Activated CD4-positive, alpha-beta T cell treated with anti-CD3 and anti-CD28 coated beads for 36 hours (primary cell): Measurements from ENCODE around the gene FXYD6. TPM values are rescaled to one million over a fixed set of nuclear protein-coding genes. Genes with fewer than 3 reads are reported as not detected.

Experiments
- ATAC-seq: fragments of 200-7000 bp; cut with Tn5 transposase; one replicate; pipeline ENCODE4 v1.10.0; 2021; ENCODE audit warnings: mild to moderate bottlenecking, moderate library complexity
- CTCF ChIA-PET: fragments of 350-600 bp; sonication (Branson Sonifier 250); formaldehyde crosslinking; loops from one replicate; lab custom pipeline; 2021; ENCODE audit warnings: antibody characterized with exemption; lab: Charles Lee
- POLR2A ChIA-PET: fragments of 350-600 bp; sonication (Branson Sonifier 250); formaldehyde crosslinking; loops from one replicate; lab custom pipeline; 2021; ENCODE audit warnings: antibody characterized with exemption, inconsistent platforms; lab: Charles Lee
- DNase-seq: peaks from one replicate; pipeline ENCODE4 v3.0.0-alpha.2; 2020
- H3K27ac Mint-ChIP-seq: one replicate; pipeline ENCODE4 v1.8.0; 2021; ENCODE audit warnings: mixed read lengths
- H3K27me3 Mint-ChIP-seq: one replicate; pipeline ENCODE4 v1.8.0; 2021; ENCODE audit warnings: mixed read lengths
- H3K36me3 Mint-ChIP-seq: one replicate; pipeline ENCODE4 v1.8.0; 2021; ENCODE audit warnings: low read depth, mixed read lengths
- H3K4me1 Mint-ChIP-seq: one replicate; pipeline ENCODE4 v1.8.0; 2021; ENCODE audit warnings: mixed read lengths
- H3K4me3 Mint-ChIP-seq: one replicate; pipeline ENCODE4 v1.8.0; 2021; ENCODE audit warnings: mild to moderate bottlenecking, moderate library complexity, mixed read lengths
- H3K9me3 Mint-ChIP-seq: one replicate; pipeline ENCODE4 v1.8.0; 2021; ENCODE audit warnings: low read depth, mixed read lengths
- intact Hi-C, 2 experiments: fragments of 100-400 bp; cut with DNase I in 1 of 2; cut with micrococcal nuclease in 1 of 2; formaldehyde crosslinking; loops; one replicate each; pipeline versions ENCODE4 v1.14.2 to v1.15.1; 2022 to 2024; cut with DNase I, micrococcal nuclease
- total RNA-seq, 2 experiments: library from RNA; stranded (reverse); gene quantifications; one replicate each; pipeline ENCODE4 v1.2.3, GENCODE V29; 2021

FXYD6 gene
- total RNA-seq, 2 experiments from 2014 or later: 0.46 to 0.47 TPM

DNA sequence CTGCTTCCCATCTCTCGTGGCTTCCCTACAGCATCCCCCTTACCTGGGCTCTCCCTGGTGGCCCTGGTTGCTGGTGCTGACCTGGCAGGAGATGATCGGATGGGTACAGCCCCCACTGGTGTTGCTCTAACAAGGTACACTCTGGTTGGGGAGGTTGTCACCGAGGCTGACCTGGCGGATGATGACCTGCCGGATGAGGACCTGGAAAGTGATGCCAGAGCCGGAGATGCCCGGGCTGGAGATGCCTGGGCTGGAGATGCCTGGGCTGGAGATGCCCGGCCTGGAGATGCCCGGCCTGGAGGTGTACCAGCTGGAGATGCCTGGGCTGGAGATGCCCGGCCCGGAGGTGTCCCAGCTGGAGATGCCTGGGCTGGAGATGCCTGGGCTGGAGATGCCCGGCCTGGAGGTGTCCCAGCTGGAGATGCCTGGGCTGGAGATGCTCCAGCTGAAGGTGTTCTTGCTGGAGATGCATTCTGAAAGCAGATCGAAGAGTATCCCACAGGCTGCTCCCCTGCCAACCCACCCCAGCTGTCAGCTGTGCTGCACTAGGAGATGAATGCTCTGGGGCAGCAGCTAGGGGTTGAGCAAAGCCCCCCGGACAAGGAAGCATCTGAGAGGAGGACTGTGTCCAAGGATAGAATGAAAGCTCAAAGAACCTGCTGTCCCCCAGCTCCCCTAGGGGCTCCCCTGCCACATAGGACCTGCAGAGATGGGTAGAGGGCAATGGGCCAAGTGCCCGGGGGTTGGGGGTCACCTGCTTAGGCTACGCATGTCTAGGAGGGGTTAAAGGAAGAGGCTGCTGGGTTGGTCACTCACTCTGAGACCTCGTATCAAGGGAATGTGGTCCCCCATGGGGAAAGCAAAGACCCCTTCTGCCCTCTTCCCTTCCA lies 42.2 kb upstream of the FXYD6 start:
- no peak overlapping the region for H3K4me3 Mint-ChIP-seq
- DNase-seq (no peak), ATAC-seq (no peak)
- peaks cover 2% of the 10 kb centered on the region for H3K27me3 Mint-ChIP-seq
- intact Hi-C loops: no loop called here
- no peak overlapping the region for H3K27ac Mint-ChIP-seq
- ChIA-PET CTCF (interaction anchor here (0.6 to 4.6 kb wide), 7 partner anchors 8 to 111 kb away, joined by 3 to 22 read pairs (median 3); no protein-coding TSS in a partner anchor), POLR2A (no interaction called here)
- no peaks in the 10 kb centered on the region for H3K9me3 Mint-ChIP-seq
- no peaks in the 10 kb centered on the region for H3K36me3 Mint-ChIP-seq
- peaks cover 11% of the 10 kb centered on the region for H3K4me1 Mint-ChIP-seq

DNA sequence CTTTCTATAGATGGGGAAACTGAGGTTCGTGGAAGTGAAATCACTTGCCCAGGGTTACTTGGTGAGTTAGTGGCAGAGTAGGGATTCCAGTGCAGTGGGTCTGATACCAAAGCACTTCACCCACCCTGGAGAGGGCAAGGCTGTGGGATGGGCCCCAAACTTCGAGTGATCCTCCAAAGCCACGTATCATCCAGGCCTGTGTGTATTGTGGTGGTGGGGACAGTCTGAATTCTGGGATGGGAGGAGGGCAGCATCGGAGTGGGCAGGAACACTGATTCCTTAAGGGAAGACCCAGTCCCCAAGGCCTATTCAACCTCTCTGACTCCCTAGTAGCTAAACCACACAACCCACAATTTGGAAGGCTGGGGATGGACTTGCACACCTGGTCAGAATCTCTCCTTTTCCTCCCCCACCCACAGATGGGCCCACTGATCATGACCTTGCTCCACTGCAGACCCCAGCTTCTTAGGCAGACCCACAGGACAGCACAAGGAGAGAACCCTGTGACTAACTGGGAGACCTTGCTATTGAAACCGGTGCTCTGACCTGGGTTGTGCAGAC lies 41.2 kb upstream of the FXYD6 start:
- POLR2A ChIA-PET: no interaction called here
- intact Hi-C loops: no loop called here
- CTCF ChIA-PET: interaction anchor here (1.1 to 4.6 kb wide), 3 partner anchors 9 to 110 kb away, joined by 3 to 22 read pairs (median 3); no protein-coding TSS in a partner anchor
- ATAC-seq: no peak
- Mint-ChIP-seq H3K4me1 (peaks cover 11% of the 10 kb centered on the region), H3K4me3 (no peak overlapping the region), H3K27me3 (peaks cover 2% of the 10 kb centered on the region), H3K9me3 (no peaks in the 10 kb centered on the region), H3K36me3 (no peaks in the 10 kb centered on the region), H3K27ac (no peak overlapping the region)
- no peak for DNase-seq

DNA sequence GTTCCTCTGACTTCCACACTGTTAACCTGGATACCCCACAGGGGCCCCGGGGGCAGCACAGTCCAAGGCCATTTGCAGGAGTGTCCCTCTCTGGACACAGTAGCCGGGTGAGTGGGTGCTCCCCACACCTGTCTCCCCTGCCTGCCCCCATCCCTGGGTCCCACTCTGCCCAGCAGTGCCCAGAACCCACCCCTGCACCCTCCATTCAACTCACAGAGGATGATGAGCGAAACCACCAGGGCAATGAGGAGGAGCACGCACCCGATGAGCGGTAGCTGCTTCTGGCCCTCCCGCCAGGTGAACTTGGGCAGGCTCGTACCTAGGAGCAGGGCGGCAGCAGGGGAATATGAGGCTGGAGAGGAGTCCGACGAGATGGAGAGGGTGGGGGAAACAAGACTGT lies 40.5 kb upstream of the FXYD6 start:
- H3K36me3 Mint-ChIP-seq: no peaks in the 10 kb centered on the region
- H3K4me3 Mint-ChIP-seq: no peak overlapping the region
- H3K4me1 Mint-ChIP-seq: peaks cover 11% of the 10 kb centered on the region
- CTCF ChIA-PET: interaction anchor here (0.6 to 0.7 kb wide), 2 partner anchors 21 to 624 kb away, joined by 3 to 6 read pairs; no protein-coding TSS in a partner anchor
- ATAC-seq (no peak), DNase-seq (no peak)
- H3K27ac Mint-ChIP-seq: no peak overlapping the region
- intact Hi-C loops: no loop called here
- peaks cover 2% of the 10 kb centered on the region for H3K27me3 Mint-ChIP-seq
- H3K9me3 Mint-ChIP-seq: no peaks in the 10 kb centered on the region
- POLR2A ChIA-PET: no interaction called here

DNA sequence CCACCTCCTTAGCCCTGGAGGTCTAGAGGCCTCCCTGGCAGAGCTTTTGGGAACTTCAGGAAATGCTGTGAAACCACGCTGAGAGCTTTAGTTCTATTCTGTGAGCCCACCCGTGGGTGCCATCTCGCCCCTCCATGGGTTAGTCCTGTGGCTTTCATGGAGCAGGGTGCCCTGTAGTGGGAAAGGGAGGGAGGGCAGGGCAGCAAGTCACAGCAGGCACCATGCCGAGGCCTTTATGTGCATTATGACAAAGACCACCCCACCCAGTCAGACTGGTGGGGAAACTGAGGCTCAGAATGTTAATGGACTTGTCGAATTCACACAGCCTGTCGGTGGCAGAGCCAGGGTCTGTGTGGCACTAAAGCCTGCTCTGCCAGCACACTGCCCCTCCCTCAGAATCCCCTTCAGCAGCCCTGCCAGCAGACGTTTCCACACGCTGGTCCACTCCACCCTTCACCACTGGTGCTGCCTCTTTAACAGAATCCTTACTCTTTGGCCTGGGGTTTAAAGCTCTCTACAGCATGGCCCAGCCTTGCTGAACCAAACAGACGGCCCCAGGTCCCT lies 39.3 kb upstream of the FXYD6 start:
- no peaks in the 10 kb centered on the region for H3K9me3 Mint-ChIP-seq
- no peaks in the 10 kb centered on the region for H3K36me3 Mint-ChIP-seq
- H3K4me3 Mint-ChIP-seq: no peak overlapping the region
- peaks cover 2% of the 10 kb centered on the region for H3K27me3 Mint-ChIP-seq
- ChIA-PET POLR2A (no interaction called here), CTCF (interaction anchor here (0.6 to 1.0 kb wide), 2 partner anchors 93 to 108 kb away, joined by 3 to 5 read pairs; no protein-coding TSS in a partner anchor)
- intact Hi-C loops: no loop called here
- ATAC-seq: no peak
- DNase-seq: no peak
- H3K27ac Mint-ChIP-seq: no peak overlapping the region
- H3K4me1 Mint-ChIP-seq: peaks cover 11% of the 10 kb centered on the region

DNA sequence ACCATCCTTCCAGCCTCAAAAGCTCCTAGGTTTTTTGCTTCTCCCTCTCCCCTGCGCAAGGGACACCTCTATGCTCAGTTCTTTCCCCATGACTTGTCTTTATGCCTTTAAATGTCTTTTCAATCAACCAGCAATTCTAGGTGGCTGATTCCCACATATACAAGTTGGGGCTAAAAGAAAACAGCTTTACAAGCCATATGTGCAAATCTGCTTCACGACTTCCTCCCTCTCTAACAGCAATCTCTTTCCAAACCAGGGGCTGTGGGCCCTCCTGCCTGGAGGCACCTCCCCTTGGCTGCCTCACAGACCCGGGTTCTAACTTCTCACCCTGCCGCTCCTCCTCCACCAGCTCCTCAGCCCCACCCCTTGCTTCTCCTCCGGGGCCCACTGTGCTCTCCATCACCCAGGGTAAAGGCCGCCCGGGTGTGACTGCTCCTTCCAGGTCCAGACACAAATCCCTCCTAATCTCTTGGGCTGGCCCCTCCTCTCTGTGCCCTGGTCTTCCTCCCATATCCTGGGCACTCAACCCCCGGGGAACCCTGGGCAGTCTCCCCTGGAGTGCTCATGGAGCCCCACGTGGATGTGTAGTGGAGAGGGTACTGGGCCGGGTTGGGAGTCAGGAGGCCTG lies 38.6 kb upstream of the FXYD6 start:
- no peaks in the 10 kb centered on the region for H3K36me3 Mint-ChIP-seq
- H3K4me3 Mint-ChIP-seq: no peak overlapping the region
- no peak for ATAC-seq
- no peak for DNase-seq
- no peaks in the 10 kb centered on the region for H3K9me3 Mint-ChIP-seq
- CTCF ChIA-PET: interaction anchor here (0.6 to 1.0 kb wide), 2 partner anchors 92 to 107 kb away, joined by 3 to 5 read pairs; no protein-coding TSS in a partner anchor
- intact Hi-C loops: no loop called here
- H3K27me3 Mint-ChIP-seq: peaks cover 2% of the 10 kb centered on the region
- H3K4me1 Mint-ChIP-seq: peaks cover 10% of the 10 kb centered on the region
- POLR2A ChIA-PET: interaction anchor here (0.7 kb wide), 1 partner anchor 80 kb away, joined by 3 read pairs; no protein-coding TSS in a partner anchor
- H3K27ac Mint-ChIP-seq: no peak overlapping the region

DNA sequence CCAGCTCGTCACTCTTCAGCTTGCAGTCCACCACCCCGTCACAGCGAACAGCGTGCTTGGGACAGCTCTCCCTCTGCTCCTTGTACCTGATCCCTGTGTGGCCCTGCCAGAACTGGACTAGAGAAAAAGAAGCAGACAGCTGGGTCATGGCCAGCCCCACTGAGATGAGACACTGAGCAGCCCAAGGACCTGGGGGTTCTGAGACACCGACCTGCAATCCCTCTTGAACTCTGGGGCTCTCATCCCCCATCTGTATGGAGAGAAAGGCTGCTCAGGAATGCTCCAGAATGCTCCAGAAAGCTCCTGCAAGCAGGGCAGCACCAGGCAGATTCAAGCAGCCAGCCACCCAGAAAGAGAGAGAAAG lies 37.9 kb upstream of the FXYD6 start:
- ChIA-PET POLR2A (interaction anchor here (0.7 kb wide), 1 partner anchor 81 kb away, joined by 3 read pairs; no protein-coding TSS in a partner anchor), CTCF (interaction anchor here (0.6 to 1.0 kb wide), 2 partner anchors 107 to 1029 kb away, joined by 3 to 5 read pairs; no protein-coding TSS in a partner anchor)
- H3K27ac Mint-ChIP-seq: no peak overlapping the region
- no peak for DNase-seq
- no peak for ATAC-seq
- no peak overlapping the region for H3K4me3 Mint-ChIP-seq
- H3K27me3 Mint-ChIP-seq: peaks cover 2% of the 10 kb centered on the region
- H3K9me3 Mint-ChIP-seq: no peaks in the 10 kb centered on the region
- intact Hi-C loops: no loop called here
- peaks cover 3% of the 10 kb centered on the region for H3K4me1 Mint-ChIP-seq
- no peaks in the 10 kb centered on the region for H3K36me3 Mint-ChIP-seq

DNA sequence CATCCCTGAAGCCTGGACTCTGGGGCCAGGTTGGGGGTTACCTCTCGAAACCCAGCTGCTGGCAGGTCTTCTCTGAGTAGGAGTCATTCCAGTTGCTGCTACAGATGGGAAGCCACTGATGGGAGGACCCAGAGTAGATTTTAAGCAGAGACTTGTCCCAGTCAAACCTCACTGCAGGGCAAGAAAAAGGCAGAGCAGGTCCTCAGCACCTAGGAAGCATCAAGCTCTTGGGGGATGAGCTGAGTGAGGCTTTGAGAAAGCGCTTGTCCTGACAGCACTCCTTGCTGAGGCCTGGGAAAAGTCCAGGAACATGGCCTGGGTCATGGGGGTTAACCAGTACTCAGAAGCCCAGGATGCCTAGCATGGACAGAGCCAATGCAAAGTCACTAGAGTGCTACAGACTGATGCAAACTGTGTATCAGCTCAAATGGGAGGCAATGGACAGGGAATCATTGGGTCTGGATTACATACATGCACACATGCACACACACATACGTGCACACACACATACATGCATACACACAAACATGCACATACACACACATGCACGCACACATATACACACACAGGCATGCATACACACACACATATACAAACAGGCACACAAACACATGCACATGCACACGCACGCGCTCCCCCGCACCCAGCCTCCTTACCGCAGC lies 37.4 kb upstream of the FXYD6 start:
- H3K27me3 Mint-ChIP-seq: peaks cover 2% of the 10 kb centered on the region
- POLR2A ChIA-PET: no interaction called here

DNA sequence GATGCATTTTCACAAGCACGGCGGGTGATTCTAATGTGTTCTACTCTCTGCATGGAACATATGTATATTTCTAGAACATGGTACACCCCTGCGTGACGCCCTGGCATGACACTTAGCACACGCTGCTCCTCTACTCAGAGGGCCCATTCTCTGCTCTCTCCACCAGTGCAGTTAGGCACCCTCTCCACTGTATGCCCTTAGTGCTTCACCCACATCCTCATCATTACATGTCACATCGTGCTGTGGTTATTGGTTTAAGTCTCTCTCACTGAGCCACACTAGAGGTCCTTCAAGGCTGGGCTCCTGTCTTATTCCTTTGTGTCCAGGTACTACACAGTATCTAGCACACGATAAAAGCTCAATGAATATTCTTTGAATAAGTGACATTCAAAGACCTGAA lies 36.0 kb upstream of the FXYD6 start:
- Mint-ChIP-seq H3K27me3 (peaks cover 2% of the 10 kb centered on the region), H3K4me1 (peaks cover 5% of the 10 kb centered on the region), H3K9me3 (no peaks in the 10 kb centered on the region), H3K4me3 (no peak overlapping the region), H3K27ac (no peak overlapping the region), H3K36me3 (no peaks in the 10 kb centered on the region)
- POLR2A ChIA-PET: no interaction called here
- CTCF ChIA-PET: interaction anchor here (1.7 to 2.6 kb wide), 2 partner anchors 34 to 140 kb away, joined by 3 to 8 read pairs; no protein-coding TSS in a partner anchor
- DNase-seq: no peak
- ATAC-seq: no peak
- intact Hi-C loops: no loop called here

More for the DNA sequence above, 37.4 kb upstream of the FXYD6 start:
- no peaks in the 10 kb centered on the region for H3K4me1 Mint-ChIP-seq
- H3K27ac Mint-ChIP-seq: no peak overlapping the region
- no peaks in the 10 kb centered on the region for H3K36me3 Mint-ChIP-seq
- no peak overlapping the region for H3K4me3 Mint-ChIP-seq
- CTCF ChIA-PET: interaction anchor here (0.5 to 0.6 kb wide), 2 partner anchors 29 to 1030 kb away, joined by 3 read pairs; no protein-coding TSS in a partner anchor
- no peak for DNase-seq
- no peak for ATAC-seq
- intact Hi-C loops: no loop called here
- no peaks in the 10 kb centered on the region for H3K9me3 Mint-ChIP-seq

DNA sequence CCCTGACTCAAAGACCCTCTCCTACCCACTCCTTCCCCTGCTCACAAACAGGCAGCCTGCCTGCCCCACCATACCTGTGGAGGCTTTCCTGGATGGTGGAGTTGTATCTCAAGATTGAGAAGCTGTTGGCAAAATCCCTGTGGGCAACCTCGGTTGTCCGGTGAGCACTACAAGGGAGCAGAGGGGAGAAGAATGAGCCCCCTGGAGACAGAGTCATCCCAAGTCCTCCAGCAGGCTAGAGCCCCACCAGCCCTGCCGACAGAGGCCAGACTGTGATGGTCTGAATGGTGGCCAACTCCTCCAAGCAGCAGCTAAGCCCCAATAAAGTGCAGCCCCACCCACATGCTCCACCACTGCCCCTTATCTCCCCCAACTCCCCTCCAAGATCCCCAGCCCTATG lies 35.2 kb upstream of the FXYD6 start:
- no peak for ATAC-seq
- DNase-seq: no peak
- ChIA-PET CTCF (interaction anchor here (1.7 to 2.6 kb wide), 2 partner anchors 35 to 141 kb away, joined by 3 to 8 read pairs; no protein-coding TSS in a partner anchor), POLR2A (interaction anchor here (0.6 kb wide), 1 partner anchor 605 kb away, joined by 4 read pairs; no protein-coding TSS in a partner anchor)
- H3K27ac Mint-ChIP-seq: no peak overlapping the region
- H3K27me3 Mint-ChIP-seq: peaks cover 2% of the 10 kb centered on the region
- no peaks in the 10 kb centered on the region for H3K9me3 Mint-ChIP-seq
- intact Hi-C loops: no loop called here
- H3K4me3 Mint-ChIP-seq: no peak overlapping the region
- peaks cover 10% of the 10 kb centered on the region for H3K4me1 Mint-ChIP-seq
- no peaks in the 10 kb centered on the region for H3K36me3 Mint-ChIP-seq

DNA sequence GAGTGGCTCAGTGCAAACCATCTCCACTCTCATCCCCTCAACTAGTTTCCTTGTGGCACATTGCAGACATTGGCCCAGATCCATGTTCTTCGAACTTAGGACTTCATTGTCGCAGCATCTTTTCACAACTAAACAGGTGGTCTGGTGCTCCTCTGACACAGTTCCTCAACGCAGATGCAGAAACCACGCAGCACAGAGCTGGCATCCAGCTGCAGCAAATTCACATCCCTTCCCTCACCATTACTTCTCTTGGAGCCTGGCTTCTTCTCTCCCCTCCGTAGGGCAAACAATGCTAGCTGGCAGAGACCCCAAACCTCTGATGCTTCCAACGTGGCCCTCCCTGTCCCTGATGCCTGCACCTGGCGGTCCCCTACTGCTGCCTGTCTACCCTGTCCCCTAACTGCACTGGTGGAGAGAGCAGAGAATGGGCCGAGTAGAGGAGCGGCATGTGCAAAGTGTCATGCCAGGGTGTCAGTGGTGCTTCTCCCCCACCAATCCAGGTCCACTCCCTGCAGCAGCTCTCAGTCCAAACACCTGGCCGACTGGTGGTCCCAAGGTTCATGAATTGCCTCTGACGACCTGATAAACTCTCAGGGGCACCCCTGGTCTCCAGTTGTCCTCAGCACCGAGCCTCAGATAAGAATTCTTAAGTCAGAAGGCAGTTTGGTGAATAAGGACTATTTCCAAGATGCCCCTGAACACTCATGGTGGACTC lies 34.6 kb upstream of the FXYD6 start:
- H3K27me3 Mint-ChIP-seq: peaks cover 2% of the 10 kb centered on the region
- intact Hi-C loops: no loop called here
- CTCF ChIA-PET: interaction anchor here (1.7 to 2.6 kb wide), 2 partner anchors 35 to 141 kb away, joined by 3 to 8 read pairs; no protein-coding TSS in a partner anchor
- no peak for ATAC-seq
- no peak for DNase-seq
- H3K4me3 Mint-ChIP-seq: no peak overlapping the region
- H3K27ac Mint-ChIP-seq: no peak overlapping the region
- H3K4me1 Mint-ChIP-seq: peaks cover 10% of the 10 kb centered on the region
- H3K9me3 Mint-ChIP-seq: no peaks in the 10 kb centered on the region
- POLR2A ChIA-PET: interaction anchor here (0.6 kb wide), 2 partner anchors 80 to 604 kb away, joined by 3 to 4 read pairs; no protein-coding TSS in a partner anchor
- H3K36me3 Mint-ChIP-seq: no peaks in the 10 kb centered on the region
